GM20000 (cell line): ENCODE measurements around the gene ORAI2.
"Not testable (repeated sequence)": the region's sequence is repeated elsewhere in the genome, so short reads cannot be mapped to it uniquely, and the experiment has no call there.

Source experiments
- DNase-seq: peaks from one replicate; pipeline ENCODE4 v3.0.0; 2012; ENCODE audit warnings: low spot score
- TF ChIP-seq, protein P1 (sequence below): IDR thresholded peaks from 2 replicates; pipeline ENCODE4 v1.5.1; 2012; ENCODE audit warnings: mild to moderate bottlenecking, control low read depth; ENCODE audit errors: extremely low read depth, missing control alignments

The ORAI2 gene

DNA sequence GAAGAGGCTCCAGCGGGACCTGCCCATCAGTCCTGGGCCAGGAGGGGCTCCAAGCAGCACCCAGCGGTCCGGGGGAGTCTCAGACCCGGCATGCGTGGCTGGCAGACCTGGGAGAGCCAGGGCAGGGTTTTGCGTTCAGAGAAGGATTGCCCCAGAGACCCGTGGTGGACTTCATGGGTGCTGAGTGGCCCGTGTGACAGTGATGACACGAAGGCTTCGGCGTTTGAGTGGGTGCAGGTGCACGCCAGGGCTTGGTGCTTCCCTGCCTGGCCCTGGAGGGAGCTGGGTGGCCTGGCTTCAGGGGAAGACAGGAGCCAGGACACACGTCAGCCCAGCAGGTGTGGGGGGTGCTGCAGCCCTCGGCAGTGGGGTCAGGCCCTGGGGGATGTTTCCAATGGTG lies 13.9 kb downstream of the ORAI2 start:
- DNase-seq = no peak
- TF ChIP-seq, protein P1, sequence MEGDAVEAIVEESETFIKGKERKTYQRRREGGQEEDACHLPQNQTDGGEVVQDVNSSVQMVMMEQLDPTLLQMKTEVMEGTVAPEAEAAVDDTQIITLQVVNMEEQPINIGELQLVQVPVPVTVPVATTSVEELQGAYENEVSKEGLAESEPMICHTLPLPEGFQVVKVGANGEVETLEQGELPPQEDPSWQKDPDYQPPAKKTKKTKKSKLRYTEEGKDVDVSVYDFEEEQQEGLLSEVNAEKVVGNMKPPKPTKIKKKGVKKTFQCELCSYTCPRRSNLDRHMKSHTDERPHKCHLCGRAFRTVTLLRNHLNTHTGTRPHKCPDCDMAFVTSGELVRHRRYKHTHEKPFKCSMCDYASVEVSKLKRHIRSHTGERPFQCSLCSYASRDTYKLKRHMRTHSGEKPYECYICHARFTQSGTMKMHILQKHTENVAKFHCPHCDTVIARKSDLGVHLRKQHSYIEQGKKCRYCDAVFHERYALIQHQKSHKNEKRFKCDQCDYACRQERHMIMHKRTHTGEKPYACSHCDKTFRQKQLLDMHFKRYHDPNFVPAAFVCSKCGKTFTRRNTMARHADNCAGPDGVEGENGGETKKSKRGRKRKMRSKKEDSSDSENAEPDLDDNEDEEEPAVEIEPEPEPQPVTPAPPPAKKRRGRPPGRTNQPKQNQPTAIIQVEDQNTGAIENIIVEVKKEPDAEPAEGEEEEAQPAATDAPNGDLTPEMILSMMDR = no peak

DNA sequence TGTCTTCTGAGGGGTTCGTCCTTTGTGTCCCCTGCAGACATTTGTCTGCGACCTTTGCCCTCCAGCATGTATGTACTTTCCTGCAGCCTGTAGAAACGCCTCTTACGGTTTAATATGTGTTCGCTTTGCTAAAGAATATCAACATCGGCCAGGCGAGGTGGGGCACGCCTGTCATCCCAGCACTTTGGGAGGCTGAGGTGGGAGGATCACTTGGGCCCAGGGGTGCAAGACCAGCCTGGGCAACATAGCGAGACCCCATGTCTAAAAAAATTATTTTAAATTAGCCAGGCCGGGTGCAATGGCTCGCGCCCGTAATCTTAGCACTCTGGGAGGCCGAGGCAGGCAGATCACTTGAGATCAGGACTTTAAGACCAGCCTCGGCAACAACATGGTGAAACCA lies 15.8 kb downstream of the ORAI2 start:
- TF ChIP-seq, protein P1 = no peak
- no peak for DNase-seq

DNA sequence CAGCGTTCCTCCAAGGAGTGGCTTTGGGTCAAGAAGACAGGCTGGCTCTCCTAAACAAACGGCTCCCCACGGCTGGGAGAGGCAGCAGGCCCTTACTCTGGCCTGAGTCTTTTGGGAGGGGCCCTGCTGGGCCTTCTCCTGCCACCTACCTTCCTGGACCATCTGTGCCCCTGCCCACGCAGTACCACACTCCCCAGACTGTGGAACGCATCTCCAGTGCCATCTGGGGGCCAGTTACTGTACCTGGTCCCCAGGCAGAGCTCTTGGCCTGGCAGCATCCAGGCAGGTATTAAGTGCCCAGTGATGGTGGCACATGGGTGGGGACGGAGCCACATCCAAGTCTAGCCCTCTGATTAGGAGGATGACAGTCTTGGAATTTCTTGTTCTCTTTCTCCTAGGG lies 16.9 kb downstream of the ORAI2 start:
- peak; percentile 63 for DNase-seq
- TF ChIP-seq, protein P1 = peak; percentile 4

DNA sequence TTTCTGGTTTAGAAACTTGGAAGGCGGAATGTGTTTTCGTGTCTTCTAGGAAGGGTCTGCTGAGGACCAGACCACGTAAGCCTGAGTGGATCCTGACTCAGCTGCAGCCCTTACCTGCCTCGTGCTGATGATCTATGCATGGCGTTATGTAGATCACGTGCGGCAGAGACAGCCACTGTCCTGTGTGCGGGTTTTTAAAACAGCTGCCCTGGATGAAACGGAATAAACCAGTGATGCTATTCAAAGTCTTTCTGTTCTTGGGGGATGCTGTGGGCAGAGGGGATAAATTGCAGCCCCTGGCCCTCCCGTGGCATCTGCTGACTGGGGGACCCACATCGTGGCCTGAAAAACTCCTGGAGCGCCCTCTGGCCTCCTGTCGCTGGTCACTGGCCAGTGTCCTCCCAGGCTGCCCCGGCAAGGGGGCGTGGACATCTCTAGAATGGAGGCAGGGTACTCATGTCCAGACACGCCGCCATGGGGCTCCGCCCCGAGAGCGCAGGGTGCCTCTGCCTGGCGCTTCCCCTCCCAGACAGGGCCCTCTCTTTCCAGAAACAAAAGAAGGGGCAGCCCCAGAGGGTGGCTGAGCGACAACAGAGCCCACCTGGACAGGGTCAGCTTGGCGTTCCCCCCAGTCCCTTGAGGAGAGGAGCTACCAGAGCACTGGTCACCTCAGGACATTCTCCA lies 18.1 kb downstream of the ORAI2 start:
- TF ChIP-seq, protein P1 = no peak
- DNase-seq = no peak

DNA sequence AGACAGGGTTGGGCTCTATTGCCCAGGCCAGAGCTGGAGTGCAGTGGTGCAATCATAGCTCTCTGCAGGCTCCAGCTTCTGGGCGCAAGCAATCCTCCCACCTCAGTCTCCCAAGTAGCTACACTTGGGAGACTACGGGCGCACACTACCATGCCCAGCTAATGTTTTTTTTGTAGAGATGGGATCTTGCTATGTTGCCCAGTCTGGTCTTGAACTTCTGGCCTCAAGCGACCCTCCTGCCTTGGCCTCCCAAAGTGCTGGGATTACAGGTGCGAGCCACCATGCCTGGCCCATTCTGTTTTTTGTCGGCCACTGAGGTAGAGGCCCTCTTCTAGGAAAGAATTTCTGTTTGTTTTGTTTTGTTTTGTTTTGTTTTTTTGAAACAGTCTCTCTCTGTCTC lies 19.1 kb downstream of the ORAI2 start:
- TF ChIP-seq, protein P1 = no peak
- no peak for DNase-seq

DNA sequence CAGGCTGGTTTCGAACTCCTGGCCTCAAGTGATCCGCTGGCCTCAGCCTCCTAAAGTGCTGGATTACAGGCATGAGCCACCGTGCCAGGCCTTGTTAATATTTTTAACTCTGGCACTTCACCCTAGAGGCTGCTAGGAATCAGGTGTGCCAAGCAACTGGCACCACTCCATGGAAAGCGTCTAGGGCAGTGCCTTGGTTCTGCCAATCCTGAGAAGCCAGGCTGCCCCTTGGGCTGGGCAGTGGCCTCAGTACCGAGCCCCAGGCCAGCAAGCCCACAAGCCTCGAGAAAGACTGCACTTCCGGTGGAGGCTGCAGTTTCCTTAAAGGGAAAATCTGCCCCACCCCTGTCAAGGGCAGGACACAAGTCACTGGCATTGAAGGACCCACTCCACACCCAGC lies 19.9 kb downstream of the ORAI2 start:
- TF ChIP-seq, protein P1 = no peak
- DNase-seq = no peak

DNA sequence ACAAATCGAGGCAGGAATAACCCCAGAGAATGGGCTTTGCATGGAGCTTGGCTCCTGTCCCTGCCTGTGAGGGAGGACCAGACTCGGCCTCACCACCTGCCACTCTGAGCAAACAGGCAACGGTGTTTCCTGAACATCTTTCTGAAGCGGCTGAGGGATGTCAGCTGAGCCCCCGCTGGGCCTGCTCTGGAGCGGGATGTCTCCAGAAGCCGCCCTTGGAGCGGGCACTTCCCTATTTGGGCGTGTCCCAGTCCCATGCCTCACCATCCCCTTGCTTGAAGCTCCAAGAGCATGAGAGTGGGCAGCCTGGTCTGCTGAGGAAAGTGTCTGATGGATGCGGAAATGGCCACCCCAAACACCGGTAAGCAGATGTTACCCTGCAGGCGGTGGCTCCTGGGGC lies 21.1 kb downstream of the ORAI2 start:
- DNase-seq = no peak
- TF ChIP-seq, protein P1 = no peak

DNA sequence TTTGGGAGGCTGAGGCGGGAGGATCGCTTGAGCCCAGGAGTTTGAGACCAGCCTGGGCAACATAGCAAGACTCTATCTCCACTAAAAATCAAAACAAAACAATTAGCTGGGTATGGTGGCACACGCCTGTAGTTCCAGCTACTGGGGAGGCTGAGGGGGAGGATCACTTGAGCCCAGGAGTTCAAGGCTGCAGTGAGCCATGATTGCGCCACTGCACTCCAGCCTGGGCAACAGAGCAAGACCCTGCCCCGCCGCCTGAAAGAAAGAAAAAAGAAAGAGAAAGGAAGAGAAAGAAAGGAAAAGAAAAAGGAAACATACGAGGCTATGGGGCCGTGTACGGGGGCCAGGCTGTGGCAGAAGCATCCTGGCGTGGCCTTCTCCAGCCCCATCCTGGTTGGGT lies 21.6 kb downstream of the ORAI2 start:
- DNase-seq = not testable (repeated sequence)
